Activated CD8-positive, alpha-beta T cell treated with anti-CD3 and anti-CD28 coated beads, Interleukin-2, amount 10 ng/mL, durations not matched to agents 7 days and 5 days (primary cell): ENCODE measurements around the gene DDX23. TPM values are rescaled to one million over a fixed set of nuclear protein-coding genes. Genes with fewer than 3 reads are reported as not detected.
"Not testable (repeated sequence)": the region's sequence is repeated elsewhere in the genome, so short reads cannot be mapped to it uniquely, and the experiment has no call there.

Experiments used
- ATAC-seq: fragments of 150-1000 bp; cut with Tn5 transposase; one replicate; pipeline ENCODE4 v1.10.0; 2021; ENCODE audit warnings: moderate library complexity
- CTCF ChIA-PET: fragments of 350-600 bp; sonication (Branson Sonifier 250); formaldehyde crosslinking; loops from one replicate; lab custom pipeline; 2021; ENCODE audit warnings: antibody characterized with exemption; lab: Charles Lee
- POLR2A ChIA-PET: fragments of 350-600 bp; sonication (Branson Sonifier 250); formaldehyde crosslinking; loops from one replicate; lab custom pipeline; 2021; ENCODE audit warnings: antibody characterized with exemption; lab: Charles Lee
- DNase-seq: peaks from one replicate; pipeline ENCODE4 v3.0.0-alpha.2; 2020
- H3K27ac Mint-ChIP-seq: one replicate; pipeline ENCODE4 v1.8.0; 2021; ENCODE audit warnings: mild to moderate bottlenecking, mixed read lengths
- H3K27me3 Mint-ChIP-seq: one replicate; pipeline ENCODE4 v1.8.0; 2021; ENCODE audit warnings: low read depth, mixed read lengths
- H3K36me3 Mint-ChIP-seq: one replicate; pipeline ENCODE4 v1.8.0; 2021; ENCODE audit warnings: low read depth, mixed read lengths
- H3K4me1 Mint-ChIP-seq: one replicate; pipeline ENCODE4 v1.8.0; 2021; ENCODE audit warnings: low read depth, mixed read lengths
- H3K4me3 Mint-ChIP-seq: one replicate; pipeline ENCODE4 v1.8.0; 2021; ENCODE audit warnings: mild to moderate bottlenecking, mixed read lengths
- H3K9me3 Mint-ChIP-seq: one replicate; pipeline ENCODE4 v1.8.0; 2022; ENCODE audit warnings: mixed read lengths; ENCODE audit not compliant: insufficient read depth
- total RNA-seq, 2 experiments: library from RNA; stranded (reverse); gene quantifications; one replicate each; pipeline ENCODE4 v1.2.3, GENCODE V29; 2021

Gene DDX23
- total RNA-seq, 2 experiments from 2014 or later, result 127 to 154 TPM

DNA sequence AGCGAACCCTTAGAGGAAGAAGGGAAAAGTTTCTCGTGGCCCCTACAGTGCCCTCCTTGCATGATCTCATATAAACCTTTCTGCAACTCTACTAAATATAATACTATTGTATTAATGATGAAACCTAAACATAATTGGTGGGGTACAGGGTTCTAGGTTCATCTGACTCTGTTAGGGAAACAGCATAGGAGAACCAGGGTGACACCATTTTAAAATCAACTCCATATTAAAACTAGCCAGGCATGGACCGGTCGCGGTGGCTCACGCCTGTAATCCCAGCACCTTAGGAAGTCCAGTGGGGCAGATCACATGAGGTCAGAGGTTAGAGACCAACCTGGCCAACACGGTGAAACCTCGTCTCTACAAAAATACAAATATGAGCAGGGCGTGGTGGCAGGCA lies 28.7 kb upstream of the DDX23 start:
- DNase-seq (no peak), ATAC-seq (no peak)
- ChIA-PET CTCF (interaction anchor here (1.0 to 3.5 kb wide), 5 partner anchors 10 to 108 kb away, joined by 3 to 13 read pairs (median 6); partner anchors contain the start of gene DDX23), POLR2A (no interaction called here)
- Mint-ChIP-seq H3K9me3 (no peaks in the 10 kb centered on the region), H3K36me3 (no peaks in the 10 kb centered on the region), H3K4me1 (peaks cover 7% of the 10 kb centered on the region), H3K27ac (no peak overlapping the region), H3K27me3 (peaks cover 31% of the 10 kb centered on the region), H3K4me3 (no peak overlapping the region)

DNA sequence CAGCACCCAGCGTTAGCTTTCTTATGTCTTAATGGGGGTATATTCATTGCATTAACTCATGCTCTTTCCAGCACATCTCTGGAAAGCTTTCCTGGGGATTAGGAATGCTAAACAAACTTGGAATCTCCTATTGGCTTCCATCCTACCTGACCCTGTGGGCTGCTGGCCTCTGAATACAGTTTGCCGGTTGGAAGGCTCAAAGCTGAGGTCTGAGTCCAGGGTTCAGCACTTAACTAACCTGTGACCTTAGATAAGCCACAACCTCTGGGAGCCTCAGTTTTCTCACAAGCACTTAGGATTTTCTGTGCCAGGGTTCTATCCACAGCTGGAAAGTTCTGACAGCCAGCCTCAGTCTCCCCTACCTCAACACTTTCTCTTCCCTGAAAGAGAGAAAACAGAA lies 26.6 kb upstream of the DDX23 start:
- peaks cover 7% of the 10 kb centered on the region for H3K4me1 Mint-ChIP-seq

DNA sequence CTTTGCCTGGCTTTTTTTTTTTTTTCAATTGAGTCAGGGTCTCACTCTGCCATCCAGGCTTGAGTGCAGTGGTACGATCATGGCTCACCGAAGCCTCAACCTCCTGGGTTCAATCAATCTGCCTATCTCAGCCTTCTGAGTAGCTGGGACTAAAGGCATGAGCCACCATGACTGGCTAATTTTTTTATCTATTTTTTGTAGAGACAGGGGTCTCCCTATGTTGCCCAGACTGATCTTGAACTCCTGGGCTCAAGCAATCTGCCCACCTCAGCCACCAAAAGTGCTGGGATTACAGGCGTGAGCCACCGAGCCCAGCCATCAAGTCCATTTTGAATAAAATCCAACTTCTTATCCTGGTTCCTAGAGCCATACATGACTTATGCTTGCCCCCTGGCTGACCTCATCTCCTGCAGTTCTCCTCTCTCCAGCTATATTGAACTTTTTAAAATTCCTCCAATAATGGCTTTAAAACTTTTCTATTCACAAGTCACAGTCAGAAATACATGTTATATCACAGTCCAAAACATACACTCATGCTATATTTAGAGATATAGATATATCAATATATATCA lies 24.1 kb upstream of the DDX23 start:
- ATAC-seq, result no peak
- Mint-ChIP-seq H3K27ac (no peak overlapping the region), H3K9me3 (no peaks in the 10 kb centered on the region), H3K27me3 (peaks cover 20% of the 10 kb centered on the region), H3K4me1 (no peaks in the 10 kb centered on the region), H3K4me3 (no peak overlapping the region), H3K36me3 (no peaks in the 10 kb centered on the region)
- POLR2A ChIA-PET, result no interaction called here
- CTCF ChIA-PET, result interaction anchor here (2.3 kb wide), 1 partner anchor 14 kb away, joined by 8 read pairs; no protein-coding TSS in a partner anchor
- no peak for DNase-seq

More for the DNA sequence above, 26.6 kb upstream of the DDX23 start:
- no peak for ATAC-seq
- H3K27me3 Mint-ChIP-seq, result peaks cover 31% of the 10 kb centered on the region
- H3K36me3 Mint-ChIP-seq, result no peaks in the 10 kb centered on the region
- no peak overlapping the region for H3K27ac Mint-ChIP-seq
- H3K4me3 Mint-ChIP-seq, result no peak overlapping the region
- no peak for DNase-seq
- ChIA-PET POLR2A (no interaction called here), CTCF (interaction anchor here (1.6 to 2.3 kb wide), 3 partner anchors 12 to 26 kb away, joined by 9 to 10 read pairs (median 10); partner anchors contain the start of genes DDX23 and RND1)
- no peaks in the 10 kb centered on the region for H3K9me3 Mint-ChIP-seq

DNA sequence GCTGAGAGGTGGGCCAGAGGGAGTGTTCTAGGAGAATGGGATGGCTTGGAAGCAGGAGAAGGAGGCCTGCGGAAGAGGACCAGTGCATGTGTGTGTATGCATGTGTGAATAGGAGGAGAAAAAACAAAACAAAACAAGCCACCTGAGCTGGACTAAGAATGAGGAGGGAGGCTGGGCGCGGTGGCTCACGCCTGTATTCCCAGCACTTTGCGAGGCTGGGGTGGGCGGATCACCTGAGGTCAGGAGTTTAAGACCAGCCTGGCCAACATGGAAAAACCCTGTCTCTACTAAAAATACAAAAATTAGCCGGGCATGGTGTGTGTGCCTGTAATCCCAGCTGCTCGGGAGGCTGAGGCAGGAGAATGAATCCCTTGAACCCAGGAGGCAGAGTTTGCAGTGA lies 21.6 kb upstream of the DDX23 start:
- H3K36me3 Mint-ChIP-seq, H3K9me3 Mint-ChIP-seq, H3K4me3 Mint-ChIP-seq, H3K27me3 Mint-ChIP-seq, ATAC-seq, H3K4me1 Mint-ChIP-seq, DNase-seq, H3K27ac Mint-ChIP-seq: not testable (repeated sequence)
- CTCF ChIA-PET, result interaction anchor here (2.1 to 2.2 kb wide), 2 partner anchors 11 to 20 kb away, joined by 6 to 9 read pairs; no protein-coding TSS in a partner anchor
- POLR2A ChIA-PET, result interaction anchor here (0.9 kb wide), 1 partner anchor 15 kb away, joined by 3 read pairs; no protein-coding TSS in a partner anchor

DNA sequence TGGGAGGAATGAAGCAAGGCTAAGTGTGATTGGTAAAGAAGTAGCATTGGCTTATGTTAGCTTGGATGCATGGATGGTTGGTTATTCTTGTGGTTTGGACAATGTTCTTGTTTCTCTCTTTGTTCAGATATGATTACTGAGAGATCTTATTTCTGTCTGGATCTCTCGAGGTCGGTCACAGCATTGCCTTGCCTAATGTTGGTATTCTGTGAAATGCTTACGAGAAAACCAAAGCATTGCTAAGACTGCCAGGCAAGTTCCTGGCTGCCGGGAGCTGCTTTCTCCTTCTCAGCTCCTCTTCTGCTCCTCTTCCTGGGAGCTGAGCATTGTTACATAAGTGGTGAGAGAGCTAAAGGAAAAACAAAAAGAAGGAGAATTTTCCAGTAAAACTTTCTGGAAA lies 21.1 kb upstream of the DDX23 start:
- H3K27ac Mint-ChIP-seq, result no peak overlapping the region
- POLR2A ChIA-PET, result interaction anchor here (0.9 kb wide), 1 partner anchor 16 kb away, joined by 3 read pairs; no protein-coding TSS in a partner anchor
- no peaks in the 10 kb centered on the region for H3K9me3 Mint-ChIP-seq
- H3K27me3 Mint-ChIP-seq, result peaks cover 9% of the 10 kb centered on the region
- DNase-seq, result no peak
- ATAC-seq, result no peak
- no peaks in the 10 kb centered on the region for H3K4me1 Mint-ChIP-seq
- H3K4me3 Mint-ChIP-seq, result no peak overlapping the region
- CTCF ChIA-PET, result interaction anchor here (0.9 to 2.2 kb wide), 3 partner anchors 11 to 20 kb away, joined by 3 to 9 read pairs (median 6); no protein-coding TSS in a partner anchor
- H3K36me3 Mint-ChIP-seq, result no peaks in the 10 kb centered on the region

DNA sequence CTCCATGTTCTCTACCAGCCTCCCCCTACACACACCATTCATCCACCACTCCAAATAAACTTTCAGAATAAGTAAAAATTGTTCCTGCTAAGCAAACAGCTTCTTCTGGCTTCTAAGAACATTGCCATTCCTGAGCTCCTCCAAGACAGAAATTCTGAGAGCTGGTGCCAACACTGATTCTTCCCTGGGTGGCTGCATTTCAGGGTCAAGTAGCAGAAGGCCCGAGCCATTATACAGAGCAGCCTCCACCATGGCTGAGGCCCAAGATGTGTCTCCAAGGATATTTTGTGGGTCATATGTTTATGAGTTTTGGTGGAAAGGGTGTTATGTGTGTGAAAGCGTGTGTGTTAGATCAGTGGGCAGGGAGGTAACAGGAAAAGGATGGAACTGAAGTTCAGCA lies 17.2 kb upstream of the DDX23 start:
- Mint-ChIP-seq H3K9me3 (no peaks in the 10 kb centered on the region), H3K27ac (no peak overlapping the region), H3K27me3 (peaks cover 18% of the 10 kb centered on the region), H3K4me3 (no peak overlapping the region), H3K4me1 (peaks cover 18% of the 10 kb centered on the region), H3K36me3 (no peaks in the 10 kb centered on the region)
- ChIA-PET CTCF (interaction anchor here (1.2 to 6.5 kb wide), 4 partner anchors 12 to 108 kb away, joined by 4 to 55 read pairs (median 6); partner anchors contain the start of gene DDX23), POLR2A (no interaction called here)
- ATAC-seq, result no peak
- no peak for DNase-seq

DNA sequence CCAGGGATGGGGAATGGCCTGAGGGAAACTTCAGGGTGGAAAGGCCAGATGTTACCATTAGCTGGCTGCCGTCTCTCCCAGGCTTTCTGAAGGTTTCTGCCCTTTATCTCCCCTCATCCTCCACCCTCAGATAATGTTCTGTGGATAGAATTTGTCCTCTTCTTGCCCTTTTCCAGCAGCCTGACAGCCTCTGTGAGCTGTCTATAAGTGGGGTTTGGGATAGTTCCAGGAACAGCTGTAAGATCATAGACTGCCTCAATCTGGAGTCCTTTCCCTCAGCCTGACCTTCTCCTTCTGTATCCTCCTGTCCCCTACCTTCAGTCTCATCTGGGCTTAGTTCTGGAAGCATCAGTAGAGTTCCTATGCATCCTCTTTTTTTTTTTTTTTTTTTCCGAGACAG lies 16.5 kb upstream of the DDX23 start:
- H3K27me3 Mint-ChIP-seq, result peaks cover 25% of the 10 kb centered on the region
- ATAC-seq, result no peak
- POLR2A ChIA-PET, result no interaction called here

DNA sequence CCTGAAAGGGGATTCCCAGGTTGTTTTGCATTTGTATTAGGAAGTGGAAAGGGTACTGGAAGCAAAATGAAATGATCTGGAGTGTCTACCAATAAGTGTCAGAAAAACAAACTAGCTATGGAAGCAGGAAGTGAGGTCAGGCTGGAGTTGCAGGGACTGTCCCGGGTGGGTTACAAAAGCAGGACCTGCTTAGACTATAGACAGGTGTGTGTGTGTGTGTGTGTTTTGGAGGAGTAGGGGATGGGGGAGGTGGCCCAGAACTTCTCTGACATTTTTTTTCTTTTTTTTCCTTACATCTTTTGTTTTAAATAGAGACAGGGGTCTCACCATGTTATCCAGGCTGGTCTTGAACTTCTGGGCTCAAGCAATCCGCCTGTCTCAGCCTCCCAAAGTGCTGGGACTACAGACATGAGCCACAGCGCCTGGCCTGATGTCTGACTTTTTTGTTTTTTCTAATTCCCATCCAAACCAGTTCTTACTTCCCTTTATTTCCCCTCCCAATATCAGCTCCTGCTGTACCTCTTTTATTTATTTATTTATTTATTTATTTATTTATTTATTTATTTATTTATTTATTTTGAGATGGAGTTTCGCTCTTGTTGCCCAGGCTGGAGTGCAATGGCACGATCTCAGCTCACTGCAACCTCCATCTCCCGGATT lies 14.2 kb upstream of the DDX23 start:
- ChIA-PET CTCF (interaction anchor here (0.7 to 7.6 kb wide), 12 partner anchors 13 to 586 kb away, joined by 3 to 83 read pairs (median 5); partner anchors contain the start of genes DDX23 and WNT1), POLR2A (interaction anchor here (0.9 to 4.2 kb wide), 6 partner anchors 14 to 59 kb away, joined by 3 to 43 read pairs (median 6); partner anchors contain the start of genes DDX23 and FKBP11)
- Mint-ChIP-seq H3K4me3 (peak overlapping the region; percentile 81), H3K27me3 (peaks cover 26% of the 10 kb centered on the region), H3K27ac (peak overlapping the region; percentile 71), H3K9me3 (no peaks in the 10 kb centered on the region), H3K36me3 (no peaks in the 10 kb centered on the region), H3K4me1 (peaks cover 23% of the 10 kb centered on the region)
- DNase-seq (no peak), ATAC-seq (peak; percentile 41)

More for the DNA sequence above, 16.5 kb upstream of the DDX23 start:
- no peak overlapping the region for H3K4me3 Mint-ChIP-seq
- no peaks in the 10 kb centered on the region for H3K36me3 Mint-ChIP-seq
- CTCF ChIA-PET, result interaction anchor here (1.2 to 7.6 kb wide), 8 partner anchors 13 to 175 kb away, joined by 3 to 83 read pairs (median 5); partner anchors contain the start of gene DDX23
- no peak overlapping the region for H3K27ac Mint-ChIP-seq
- no peaks in the 10 kb centered on the region for H3K9me3 Mint-ChIP-seq
- no peak for DNase-seq
- peaks cover 23% of the 10 kb centered on the region for H3K4me1 Mint-ChIP-seq

DNA sequence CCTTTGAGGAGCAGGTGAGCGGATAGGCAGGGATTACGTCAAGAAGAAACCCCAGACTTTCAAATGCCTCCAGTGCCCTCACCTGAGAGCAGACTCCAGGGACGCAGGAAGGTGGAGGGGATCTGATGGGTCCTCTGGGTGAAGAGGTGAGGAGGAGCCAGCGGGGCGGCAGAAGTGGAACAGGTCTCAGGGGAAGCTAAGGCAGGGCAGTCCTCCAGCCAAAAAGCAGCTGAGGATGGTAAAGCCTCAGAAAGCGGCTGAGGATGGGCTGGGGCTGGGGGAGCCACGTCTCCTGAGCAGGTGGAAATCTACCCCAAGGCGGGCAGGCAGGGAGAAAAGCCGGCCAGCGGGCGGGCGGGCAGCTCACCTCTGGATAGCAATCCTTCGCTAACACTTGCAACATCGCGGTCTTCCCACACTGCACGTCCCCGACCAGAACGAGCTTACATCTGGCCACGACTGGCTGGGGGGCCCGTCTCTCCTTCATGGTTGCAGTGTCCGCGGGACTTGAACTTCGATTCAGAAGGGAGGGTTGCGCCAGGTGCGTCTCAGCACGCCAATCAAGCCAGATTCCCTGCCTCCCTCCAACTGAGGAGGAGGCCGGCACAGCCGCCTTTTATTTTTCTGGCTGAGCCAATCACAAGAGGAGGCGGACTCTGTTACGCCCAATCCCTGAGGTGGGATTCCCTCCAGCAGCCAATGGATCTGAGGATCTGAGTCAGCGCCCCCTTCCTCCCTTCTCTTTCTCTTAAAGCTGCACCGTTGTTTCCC lies 13.5 kb upstream of the DDX23 start, which contains the start of gene RND1:
Gene RND1, minus strand, starts transcription at position 590 of the 771 bp plus-strand sequence. Its CDS starts 103 bp downstream, at position 487.
- Mint-ChIP-seq H3K27me3 (peaks cover 24% of the 10 kb centered on the region), H3K4me1 (peaks cover 23% of the 10 kb centered on the region), H3K4me3 (peak within 1 kb of the TSS; percentile 81), H3K36me3 (no peaks in the 10 kb centered on the region), H3K27ac (peak within 1 kb of the TSS; percentile 71), H3K9me3 (no peaks in the 10 kb centered on the region)
- ChIA-PET POLR2A (interaction anchor here (0.7 to 4.2 kb wide), 11 partner anchors 13 to 182 kb away, joined by 3 to 43 read pairs (median 4); partner anchors contain the start of genes DDX23 and FKBP11), CTCF (interaction anchor here (0.7 to 7.6 kb wide), 15 partner anchors 12 to 586 kb away, joined by 3 to 83 read pairs (median 5); partner anchors contain the start of genes DDX23 and WNT1)
- DNase-seq (peak; percentile 88), ATAC-seq (peak; percentile 98)

DNA sequence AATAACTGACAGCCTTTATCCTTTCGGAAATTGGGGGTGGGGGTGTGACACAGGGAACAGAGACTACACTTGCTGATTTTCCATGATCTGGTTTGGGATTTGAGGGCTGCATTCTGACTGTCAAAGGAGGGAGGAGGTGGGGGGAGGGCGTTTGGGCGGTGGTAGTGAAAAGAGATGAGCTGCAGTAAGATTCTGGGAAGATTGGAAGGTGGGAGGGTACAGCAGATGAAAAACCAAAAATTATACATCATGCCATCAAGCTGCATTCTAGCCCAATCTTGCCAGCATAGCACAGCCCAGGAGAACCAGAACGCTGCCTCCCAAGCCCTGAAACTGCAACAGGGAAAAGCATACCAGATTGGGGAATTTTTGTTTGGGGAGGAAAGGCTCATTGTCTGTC lies 11.3 kb upstream of the DDX23 start:
- DNase-seq (no peak), ATAC-seq (no peak)
- no peak overlapping the region for H3K27ac Mint-ChIP-seq
- H3K27me3 Mint-ChIP-seq, result peaks cover 24% of the 10 kb centered on the region
- CTCF ChIA-PET, result interaction anchor here (0.9 to 7.6 kb wide), 2 partner anchors 10 to 125 kb away, joined by 4 to 83 read pairs; partner anchors contain the start of gene DDX23
- H3K4me1 Mint-ChIP-seq, result peaks cover 23% of the 10 kb centered on the region
- POLR2A ChIA-PET, result interaction anchor here (4.2 kb wide), 1 partner anchor 11 kb away, joined by 43 read pairs; the partner anchor contains the start of gene DDX23
- no peaks in the 10 kb centered on the region for H3K9me3 Mint-ChIP-seq
- peaks cover 1% of the 10 kb centered on the region for H3K36me3 Mint-ChIP-seq
- no peak overlapping the region for H3K4me3 Mint-ChIP-seq
